ENCODE measurements around the gene DBH. TPM values are rescaled to one million over a fixed set of nuclear protein-coding genes. Genes with fewer than 3 reads are reported as not detected.

Gene DBH
- total and polyA plus RNA-seq, 3 donors from 2014 or later = 0.06 TPM; not detected in 2

DNA sequence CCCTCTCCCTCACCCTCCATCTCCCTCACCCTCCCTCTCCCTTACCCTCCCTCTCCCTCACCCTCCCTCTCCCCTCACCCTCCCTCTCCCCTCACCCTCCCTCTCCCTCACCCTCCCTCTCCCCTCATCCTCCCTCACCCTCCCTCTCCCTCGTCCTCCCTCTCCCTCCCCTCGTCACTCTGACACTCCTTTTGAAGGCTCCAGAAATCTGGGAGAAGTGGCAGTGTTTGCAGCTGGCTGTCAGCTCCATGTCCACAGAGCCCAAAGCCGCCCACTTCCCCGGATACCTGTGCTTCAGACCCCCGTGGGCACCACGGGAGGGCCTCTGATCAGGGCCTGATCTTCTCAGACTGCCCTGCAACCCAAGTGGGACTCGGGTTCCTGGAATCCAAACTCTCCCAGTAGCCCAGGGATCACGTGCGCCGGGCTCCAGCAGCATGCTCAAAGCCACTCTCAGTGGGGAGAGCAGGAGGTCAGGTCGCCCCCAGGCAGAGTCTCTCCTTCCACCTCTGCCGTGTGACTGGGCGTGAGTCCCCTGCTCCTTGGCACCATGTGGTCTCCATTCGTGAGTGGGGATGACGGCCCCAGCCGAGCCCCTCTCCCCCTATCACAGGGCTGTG, 33.1 kb downstream of the DBH start:
- no peaks in the 10 kb centered on the region for H3K36me3 ChIP-seq (ENCODE audit: low read depth, missing control alignments)
- peaks cover 9% of the 10 kb centered on the region for H3K4me1 ChIP-seq
- no peaks in the 10 kb centered on the region for H3K9me3 ChIP-seq
- H3K4me3 ChIP-seq = no peak overlapping the region
- H3K27me3 ChIP-seq = no peaks in the 10 kb centered on the region
- no peak for DNase-seq
- H3K27ac ChIP-seq = no peak overlapping the region
- 79 to 90% methylated on average over 7 to 15 of the region's 16 CpGs for WGBS, 2 donors
- intact Hi-C loops (cut with DNase I; ENCODE audit: low total_unique reads) = no loop called here
- TF ChIP-seq, protein P1, sequence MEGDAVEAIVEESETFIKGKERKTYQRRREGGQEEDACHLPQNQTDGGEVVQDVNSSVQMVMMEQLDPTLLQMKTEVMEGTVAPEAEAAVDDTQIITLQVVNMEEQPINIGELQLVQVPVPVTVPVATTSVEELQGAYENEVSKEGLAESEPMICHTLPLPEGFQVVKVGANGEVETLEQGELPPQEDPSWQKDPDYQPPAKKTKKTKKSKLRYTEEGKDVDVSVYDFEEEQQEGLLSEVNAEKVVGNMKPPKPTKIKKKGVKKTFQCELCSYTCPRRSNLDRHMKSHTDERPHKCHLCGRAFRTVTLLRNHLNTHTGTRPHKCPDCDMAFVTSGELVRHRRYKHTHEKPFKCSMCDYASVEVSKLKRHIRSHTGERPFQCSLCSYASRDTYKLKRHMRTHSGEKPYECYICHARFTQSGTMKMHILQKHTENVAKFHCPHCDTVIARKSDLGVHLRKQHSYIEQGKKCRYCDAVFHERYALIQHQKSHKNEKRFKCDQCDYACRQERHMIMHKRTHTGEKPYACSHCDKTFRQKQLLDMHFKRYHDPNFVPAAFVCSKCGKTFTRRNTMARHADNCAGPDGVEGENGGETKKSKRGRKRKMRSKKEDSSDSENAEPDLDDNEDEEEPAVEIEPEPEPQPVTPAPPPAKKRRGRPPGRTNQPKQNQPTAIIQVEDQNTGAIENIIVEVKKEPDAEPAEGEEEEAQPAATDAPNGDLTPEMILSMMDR (IDR thresholded peaks at IDR 0.05) = no peak
- TF ChIP-seq POLR2A (IDR thresholded peaks at IDR 0.05) = no peak

DNA sequence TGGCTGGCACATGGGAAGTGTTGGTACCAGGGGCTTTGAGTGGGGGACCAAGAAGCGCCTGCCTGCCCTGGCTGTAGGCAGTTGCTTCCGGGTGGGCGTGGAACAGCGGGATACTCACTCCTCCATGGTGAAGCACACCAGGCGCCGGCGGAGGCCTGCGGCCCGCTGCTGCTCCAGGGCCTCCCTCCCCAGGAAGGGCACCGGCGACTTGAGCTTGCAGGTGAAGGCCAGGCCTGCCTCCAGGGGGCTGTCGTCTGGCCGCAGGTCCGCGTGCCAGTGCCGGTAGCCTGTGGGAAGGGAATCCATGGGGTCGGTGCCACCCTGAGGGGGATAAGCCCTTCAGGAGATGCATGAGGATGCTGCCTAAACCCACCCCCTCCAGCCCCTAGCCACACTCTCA, 34.3 kb downstream of the DBH start:
- intact Hi-C loops (cut with DNase I; ENCODE audit: low total_unique reads) = no loop called here

DNA sequence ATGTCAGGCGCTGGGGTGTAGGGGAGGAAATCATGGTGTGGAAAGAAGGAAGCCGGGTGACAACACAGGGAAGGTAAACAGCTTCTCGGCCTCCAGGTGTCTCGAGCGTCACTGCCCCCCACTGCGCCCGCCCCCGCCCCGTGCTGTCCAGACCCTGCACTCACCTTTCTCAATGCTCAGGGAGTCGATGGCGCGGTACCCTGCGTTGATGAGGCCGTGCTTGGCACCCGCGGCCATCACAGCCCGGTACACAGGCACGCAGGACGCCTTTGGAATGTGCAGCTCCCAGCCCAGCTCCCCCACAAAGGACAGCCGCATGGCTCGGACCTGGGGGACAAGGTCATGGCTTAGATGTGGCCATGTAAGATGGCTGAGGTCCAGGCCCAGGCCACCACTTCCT, 35.2 kb downstream of the DBH start:
- Histone ChIP-seq H3K9me3 (no peaks in the 10 kb centered on the region), H3K27ac (no peak overlapping the region), H3K27me3 (no peaks in the 10 kb centered on the region), H3K4me1 (peaks cover under 1% of the 10 kb centered on the region), H3K36me3 (ENCODE audit: low read depth, missing control alignments) (no peaks in the 10 kb centered on the region), H3K4me3 (no peak overlapping the region)
- WGBS, 2 donors = 86 to 88% methylated on average over 3 to 21 of the region's 21 CpGs
- TF ChIP-seq, protein P1 (IDR thresholded peaks at IDR 0.05) = no peak
- no peak for TF ChIP-seq POLR2A (IDR thresholded peaks at IDR 0.05)
- DNase-seq = no peak
- intact Hi-C loops (cut with DNase I; ENCODE audit: low total_unique reads) = no loop called here

More for the DNA sequence above, 34.3 kb downstream of the DBH start:
- no peaks in the 10 kb centered on the region for H3K36me3 ChIP-seq (ENCODE audit: low read depth, missing control alignments)
- H3K4me3 ChIP-seq = no peak overlapping the region
- no peaks in the 10 kb centered on the region for H3K27me3 ChIP-seq
- no peak overlapping the region for H3K27ac ChIP-seq
- TF ChIP-seq POLR2A (IDR thresholded peaks at IDR 0.05) = no peak
- TF ChIP-seq, protein P1 (IDR thresholded peaks at IDR 0.05) = no peak
- 93 to 100% methylated on average over 3 to 8 of the region's 17 CpGs for WGBS, 2 donors
- no peak for DNase-seq
- H3K4me1 ChIP-seq = no peaks in the 10 kb centered on the region
- no peaks in the 10 kb centered on the region for H3K9me3 ChIP-seq

DNA sequence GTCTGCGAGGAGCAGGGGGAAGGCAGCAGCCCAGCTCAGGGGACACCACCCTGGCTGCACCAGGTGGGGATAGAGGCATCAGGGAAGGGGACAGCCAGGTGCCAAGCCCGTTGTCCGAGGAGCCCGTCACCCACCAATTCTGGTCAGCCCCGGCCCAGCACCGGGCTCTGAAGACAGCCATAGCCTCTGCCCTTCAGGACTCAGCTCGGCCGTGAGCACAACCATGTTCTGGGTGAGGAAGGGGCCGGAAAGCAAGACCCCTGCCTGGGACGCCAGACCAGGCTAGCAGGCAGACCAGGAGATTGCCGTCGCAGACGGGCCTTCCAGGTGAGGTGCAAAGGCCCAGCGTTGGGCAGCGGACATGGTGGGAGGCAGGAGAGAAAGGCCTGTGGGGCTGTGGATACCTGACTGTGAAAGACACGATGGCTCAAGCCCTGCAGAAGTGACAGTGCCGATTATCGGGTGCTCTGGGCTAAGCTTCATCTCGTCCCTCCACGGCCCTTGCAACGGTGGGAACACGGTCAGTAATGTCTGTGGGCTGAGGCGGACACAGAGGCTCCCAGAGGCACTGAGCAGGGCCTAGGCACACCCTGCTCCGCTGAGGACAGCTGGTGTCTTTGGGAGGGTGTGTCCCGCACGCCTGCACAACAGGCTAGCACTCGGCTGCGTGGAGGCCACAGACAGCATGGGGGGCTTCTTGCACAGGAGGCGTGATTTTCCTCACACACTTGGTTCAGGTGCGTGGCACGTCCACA, 36.5 kb downstream of the DBH start:
- no peak for TF ChIP-seq POLR2A (IDR thresholded peaks at IDR 0.05)
- TF ChIP-seq, protein P1 (IDR thresholded peaks at IDR 0.05) = no peak
- DNase-seq = no peak
- H3K27ac ChIP-seq = no peak overlapping the region
- H3K36me3 ChIP-seq (ENCODE audit: low read depth, missing control alignments) = no peaks in the 10 kb centered on the region
- intact Hi-C loops (cut with DNase I; ENCODE audit: low total_unique reads) = no loop called here
- H3K9me3 ChIP-seq = no peaks in the 10 kb centered on the region
- peaks cover 7% of the 10 kb centered on the region for H3K4me1 ChIP-seq
- WGBS, 2 donors = 89 to 96% methylated on average over 15 to 31 of the region's 31 CpGs
- no peaks in the 10 kb centered on the region for H3K27me3 ChIP-seq
- no peak overlapping the region for H3K4me3 ChIP-seq
